Measurements from ENCODE around the gene CADM2. TPM values are rescaled to one million over a fixed set of nuclear protein-coding genes. Genes with fewer than 3 reads are reported as not detected.

CADM2 gene
- total RNA-seq, 1 experiment from 2014 or later, result 0.47 TPM

DNA sequence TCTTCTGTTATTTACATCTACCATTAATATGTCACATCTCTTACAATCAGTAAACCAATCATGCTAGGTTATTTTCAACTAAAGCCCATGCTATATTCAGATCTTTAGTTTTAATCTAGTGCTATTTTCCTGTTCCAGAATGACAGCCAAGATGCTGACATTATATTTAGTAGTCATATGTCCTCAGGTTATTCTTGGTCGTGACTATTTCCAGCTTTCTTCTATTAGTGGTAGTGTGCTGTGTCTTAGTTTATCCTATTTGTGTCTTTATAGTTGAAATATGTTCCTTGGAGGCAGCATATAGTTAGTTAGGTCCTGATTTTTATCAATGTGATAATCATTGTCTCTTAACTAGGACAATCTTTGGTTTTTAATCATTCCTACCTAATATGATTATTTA is 566.5 kb downstream of the CADM2 start:
- Histone ChIP-seq H3F3A (ENCODE audit: low read length, unreplicated experiment) (no peaks in the 10 kb centered on the region), H3K9me3 (ENCODE audit: low read length) (no peaks in the 10 kb centered on the region), H3K36me3 (ENCODE audit: low read depth, low read length) (no peaks in the 10 kb centered on the region), H3K4me1 (ENCODE audit: insufficient read depth, low read length) (no peaks in the 10 kb centered on the region), H3K9ac (ENCODE audit: low read length) (no peak overlapping the region), H3K4me2 (ENCODE audit: low read length) (no peak overlapping the region), H2AFZ (ENCODE audit: low read length) (no peak overlapping the region), H3K9me2 (replicated peaks; ENCODE audit: low read length) (no peaks in the 10 kb centered on the region), H4K20me1 (ENCODE audit: low read length) (no peaks in the 10 kb centered on the region), H3K27me3 (ENCODE audit: low read length) (no peaks in the 10 kb centered on the region), H3K79me2 (ENCODE audit: low read length) (no peaks in the 10 kb centered on the region), H3K4me3 (ENCODE audit: low read length) (no peak overlapping the region), H3K27ac (ENCODE audit: low read length) (no peak overlapping the region)
- DNase-seq (no peak), ATAC-seq (no peak)
- intact Hi-C loops (cut with micrococcal nuclease), result no loop called here
- POLR2A ChIA-PET (ENCODE audit: unreplicated experiment), result no interaction called here
- no TSS peak for BruUV-seq (replicated peaks)
- CTCF ChIA-PET, result no interaction called here
- TF ChIP-seq EZH2 (IDR thresholded peaks at IDR 0.05; ENCODE audit: low read length, unreplicated experiment) (no peak), EZH2phosphoT487 (IDR thresholded peaks at IDR 0.05; ENCODE audit: borderline replicate concordance, low read length) (no peak)
- TF ChIP-seq, protein P1, sequence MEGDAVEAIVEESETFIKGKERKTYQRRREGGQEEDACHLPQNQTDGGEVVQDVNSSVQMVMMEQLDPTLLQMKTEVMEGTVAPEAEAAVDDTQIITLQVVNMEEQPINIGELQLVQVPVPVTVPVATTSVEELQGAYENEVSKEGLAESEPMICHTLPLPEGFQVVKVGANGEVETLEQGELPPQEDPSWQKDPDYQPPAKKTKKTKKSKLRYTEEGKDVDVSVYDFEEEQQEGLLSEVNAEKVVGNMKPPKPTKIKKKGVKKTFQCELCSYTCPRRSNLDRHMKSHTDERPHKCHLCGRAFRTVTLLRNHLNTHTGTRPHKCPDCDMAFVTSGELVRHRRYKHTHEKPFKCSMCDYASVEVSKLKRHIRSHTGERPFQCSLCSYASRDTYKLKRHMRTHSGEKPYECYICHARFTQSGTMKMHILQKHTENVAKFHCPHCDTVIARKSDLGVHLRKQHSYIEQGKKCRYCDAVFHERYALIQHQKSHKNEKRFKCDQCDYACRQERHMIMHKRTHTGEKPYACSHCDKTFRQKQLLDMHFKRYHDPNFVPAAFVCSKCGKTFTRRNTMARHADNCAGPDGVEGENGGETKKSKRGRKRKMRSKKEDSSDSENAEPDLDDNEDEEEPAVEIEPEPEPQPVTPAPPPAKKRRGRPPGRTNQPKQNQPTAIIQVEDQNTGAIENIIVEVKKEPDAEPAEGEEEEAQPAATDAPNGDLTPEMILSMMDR (conservative IDR thresholded peaks at IDR 0.05; ENCODE audit: low read depth, low read length), result no peak

DNA sequence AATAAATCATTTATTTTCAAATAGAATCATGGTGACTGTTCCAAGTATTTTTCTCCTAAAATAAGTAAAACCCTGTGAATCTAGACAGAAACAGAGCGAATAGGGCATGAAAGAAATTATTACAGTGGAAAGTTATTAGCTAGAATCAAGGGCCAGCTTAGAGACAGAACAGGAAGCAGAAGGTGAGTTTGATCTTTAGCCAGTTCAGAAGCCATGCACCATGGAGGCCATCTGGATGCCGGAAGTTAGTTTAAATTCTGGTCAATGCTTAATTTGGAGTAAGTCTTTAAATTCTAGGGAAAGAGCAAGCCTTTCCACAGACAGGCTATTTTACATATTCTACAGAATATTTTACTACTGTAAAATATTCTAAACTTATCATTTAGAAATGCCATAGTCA is 574.8 kb downstream of the CADM2 start:
- ATAC-seq, result no peak
- CTCF ChIA-PET, result no interaction called here
- H3K27ac ChIP-seq (ENCODE audit: low read length), result no peak overlapping the region
- H3K36me3 ChIP-seq (ENCODE audit: low read depth, low read length), result no peaks in the 10 kb centered on the region
- H3F3A ChIP-seq (ENCODE audit: low read length, unreplicated experiment), result no peaks in the 10 kb centered on the region
- H3K9me2 ChIP-seq (replicated peaks; ENCODE audit: low read length), result no peaks in the 10 kb centered on the region
- H3K4me1 ChIP-seq (ENCODE audit: insufficient read depth, low read length), result no peaks in the 10 kb centered on the region
- TF ChIP-seq EZH2phosphoT487 (IDR thresholded peaks at IDR 0.05; ENCODE audit: borderline replicate concordance, low read length) (no peak), EZH2 (IDR thresholded peaks at IDR 0.05; ENCODE audit: low read length, unreplicated experiment) (no peak)
- TF ChIP-seq, protein P1 (conservative IDR thresholded peaks at IDR 0.05; ENCODE audit: low read depth, low read length), result no peak
- H3K9ac ChIP-seq (ENCODE audit: low read length), result no peak overlapping the region
- H3K4me3 ChIP-seq (ENCODE audit: low read length), result no peak overlapping the region
- no peak for DNase-seq
- H3K9me3 ChIP-seq (ENCODE audit: low read length), result no peaks in the 10 kb centered on the region
- no peak overlapping the region for H2AFZ ChIP-seq (ENCODE audit: low read length)
- H3K79me2 ChIP-seq (ENCODE audit: low read length), result no peaks in the 10 kb centered on the region
- no peaks in the 10 kb centered on the region for H3K27me3 ChIP-seq (ENCODE audit: low read length)
- POLR2A ChIA-PET (ENCODE audit: unreplicated experiment), result interaction anchor here (0.6 kb wide), 1 partner anchor 199 kb away, joined by 3 read pairs; no protein-coding TSS in a partner anchor
- BruUV-seq (replicated peaks), result no TSS peak
- H4K20me1 ChIP-seq (ENCODE audit: low read length), result no peaks in the 10 kb centered on the region
- no peak overlapping the region for H3K4me2 ChIP-seq (ENCODE audit: low read length)
- intact Hi-C loops (cut with micrococcal nuclease), result no loop called here

DNA sequence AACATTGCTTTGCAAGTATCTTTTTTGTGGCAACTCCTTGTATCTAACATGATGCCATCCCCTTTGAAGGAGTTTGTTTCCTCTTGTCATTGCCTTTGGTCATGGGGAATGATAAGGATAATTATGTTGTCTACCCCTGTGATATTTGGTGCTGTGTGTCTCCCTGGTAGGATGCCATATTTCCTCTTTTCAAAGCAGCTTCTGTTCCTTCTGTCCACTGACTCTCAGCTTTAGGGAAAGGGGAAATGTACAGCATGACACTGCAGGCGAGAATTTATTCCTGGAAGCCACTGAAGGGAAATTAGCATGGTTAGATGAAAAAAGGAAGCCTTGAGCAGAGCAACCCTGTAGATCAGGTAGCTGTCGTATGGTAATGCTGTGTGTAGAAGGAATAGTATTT is 576.7 kb downstream of the CADM2 start:
- Histone ChIP-seq H3K79me2 (ENCODE audit: low read length) (no peaks in the 10 kb centered on the region), H3K36me3 (ENCODE audit: low read depth, low read length) (no peaks in the 10 kb centered on the region), H3K4me2 (ENCODE audit: low read length) (no peak overlapping the region), H3K27me3 (ENCODE audit: low read length) (no peaks in the 10 kb centered on the region), H2AFZ (ENCODE audit: low read length) (no peak overlapping the region), H3K9ac (ENCODE audit: low read length) (no peak overlapping the region), H4K20me1 (ENCODE audit: low read length) (no peaks in the 10 kb centered on the region), H3K9me3 (ENCODE audit: low read length) (no peaks in the 10 kb centered on the region), H3K9me2 (replicated peaks; ENCODE audit: low read length) (no peaks in the 10 kb centered on the region), H3K4me1 (ENCODE audit: insufficient read depth, low read length) (no peaks in the 10 kb centered on the region), H3K4me3 (ENCODE audit: low read length) (no peak overlapping the region), H3F3A (ENCODE audit: low read length, unreplicated experiment) (no peaks in the 10 kb centered on the region), H3K27ac (ENCODE audit: low read length) (no peak overlapping the region)
- POLR2A ChIA-PET (ENCODE audit: unreplicated experiment), result no interaction called here
- no TSS peak for BruUV-seq (replicated peaks)
- ATAC-seq, result no peak
- no peak for DNase-seq
- TF ChIP-seq EZH2 (IDR thresholded peaks at IDR 0.05; ENCODE audit: low read length, unreplicated experiment), result no peak
- TF ChIP-seq, protein P1 (conservative IDR thresholded peaks at IDR 0.05; ENCODE audit: low read depth, low read length), result no peak
- TF ChIP-seq EZH2phosphoT487 (IDR thresholded peaks at IDR 0.05; ENCODE audit: borderline replicate concordance, low read length), result no peak
- intact Hi-C loops (cut with micrococcal nuclease), result no loop called here
- CTCF ChIA-PET, result no interaction called here
